ENCODE results near the gene TMEM121B.
A peak's percentile ranks its signal among the peaks of the same experiment; 100 is the strongest.

Gene TMEM121B

GRCh38 chr22:17162731-17163130, 41.6 kb upstream of the TMEM121B start:
- Histone ChIP-seq H3K9me2 (replicated peaks; ENCODE audit: low read depth, low read length) (no peaks in the 10 kb centered on the region), H4K20me1 (ENCODE audit: insufficient read depth, low read length, poor library complexity, severe bottlenecking) (peaks cover 7% of the 10 kb centered on the region), H3F3A (ENCODE audit: low read depth) (no peaks in the 10 kb centered on the region), H3K36me3 (ENCODE audit: insufficient read depth, low read length) (no peaks in the 10 kb centered on the region), H3K4me2 (ENCODE audit: low read depth, low read length, poor library complexity, severe bottlenecking) (no peak overlapping the region), H3K9me3 (ENCODE audit: insufficient read depth, low read depth, low read length) (no peaks in the 10 kb centered on the region), H3K9ac (ENCODE audit: low read depth, low read length, poor library complexity, severe bottlenecking) (no peak overlapping the region), H3K4me3 (ENCODE audit: low read length, poor library complexity, severe bottlenecking) (no peak overlapping the region), H3K27me3 (ENCODE audit: insufficient read depth, low read length, poor library complexity, severe bottlenecking) (no peaks in the 10 kb centered on the region), H3K79me2 (ENCODE audit: insufficient read depth, low read length) (peaks cover 11% of the 10 kb centered on the region), H3K4me1 (ENCODE audit: insufficient read depth, low read length, poor library complexity, severe bottlenecking) (peaks cover 2% of the 10 kb centered on the region), H2AFZ (ENCODE audit: low read length) (no peak overlapping the region)
- TF ChIP-seq CTCF (conservative IDR thresholded peaks at IDR 0.05; ENCODE audit: low read length) (no peak), EZH2phosphoT487 (IDR thresholded peaks at IDR 0.05; ENCODE audit: borderline replicate concordance) (no peak)

GRCh38 chr22:17161991-17162390, 40.8 kb upstream of the TMEM121B start:
- no peaks in the 10 kb centered on the region for H3K9me2 ChIP-seq (replicated peaks; ENCODE audit: low read depth, low read length)
- H3K4me3 ChIP-seq (ENCODE audit: low read length, poor library complexity, severe bottlenecking): no peak overlapping the region
- H3K27me3 ChIP-seq (ENCODE audit: insufficient read depth, low read length, poor library complexity, severe bottlenecking): no peaks in the 10 kb centered on the region
- peaks cover 14% of the 10 kb centered on the region for H4K20me1 ChIP-seq (ENCODE audit: insufficient read depth, low read length, poor library complexity, severe bottlenecking)
- H2AFZ ChIP-seq (ENCODE audit: low read length): no peak overlapping the region
- H3K79me2 ChIP-seq (ENCODE audit: insufficient read depth, low read length): peaks cover 19% of the 10 kb centered on the region
- H3K9ac ChIP-seq (ENCODE audit: low read depth, low read length, poor library complexity, severe bottlenecking): no peak overlapping the region
- H3K4me2 ChIP-seq (ENCODE audit: low read depth, low read length, poor library complexity, severe bottlenecking): no peak overlapping the region
- H3F3A ChIP-seq (ENCODE audit: low read depth): no peaks in the 10 kb centered on the region
- TF ChIP-seq CTCF (conservative IDR thresholded peaks at IDR 0.05; ENCODE audit: low read length) (no peak), EZH2phosphoT487 (IDR thresholded peaks at IDR 0.05; ENCODE audit: borderline replicate concordance) (no peak)
- H3K4me1 ChIP-seq (ENCODE audit: insufficient read depth, low read length, poor library complexity, severe bottlenecking): peaks cover 6% of the 10 kb centered on the region
- no peaks in the 10 kb centered on the region for H3K9me3 ChIP-seq (ENCODE audit: insufficient read depth, low read depth, low read length)
- no peaks in the 10 kb centered on the region for H3K36me3 ChIP-seq (ENCODE audit: insufficient read depth, low read length)

- peak overlapping the region; percentile 52 for H3K4me2 ChIP-seq (ENCODE audit: low read depth, low read length, poor library complexity, severe bottlenecking)
- no peak for TF ChIP-seq CTCF (conservative IDR thresholded peaks at IDR 0.05; ENCODE audit: low read length)
- no peak for TF ChIP-seq EZH2phosphoT487 (IDR thresholded peaks at IDR 0.05; ENCODE audit: borderline replicate concordance)
- peak overlapping the region; percentile 21 for H3K9ac ChIP-seq (ENCODE audit: low read depth, low read length, poor library complexity, severe bottlenecking)
- H3K27me3 ChIP-seq (ENCODE audit: insufficient read depth, low read length, poor library complexity, severe bottlenecking): no peaks in the 10 kb centered on the region
- no peaks in the 10 kb centered on the region for H3K9me3 ChIP-seq (ENCODE audit: insufficient read depth, low read depth, low read length)
- H3K4me1 ChIP-seq (ENCODE audit: insufficient read depth, low read length, poor library complexity, severe bottlenecking): peaks cover 23% of the 10 kb centered on the region
- no peaks in the 10 kb centered on the region for H3K36me3 ChIP-seq (ENCODE audit: insufficient read depth, low read length)
- no peaks in the 10 kb centered on the region for H3K9me2 ChIP-seq (replicated peaks; ENCODE audit: low read depth, low read length)
- no peaks in the 10 kb centered on the region for H3F3A ChIP-seq (ENCODE audit: low read depth)
- H3K79me2 ChIP-seq (ENCODE audit: insufficient read depth, low read length): peaks cover 43% of the 10 kb centered on the region
- H4K20me1 ChIP-seq (ENCODE audit: insufficient read depth, low read length, poor library complexity, severe bottlenecking): peaks cover 25% of the 10 kb centered on the region
- peak overlapping the region; percentile 78 for H3K4me3 ChIP-seq (ENCODE audit: low read length, poor library complexity, severe bottlenecking)
- H2AFZ ChIP-seq (ENCODE audit: low read length): peak overlapping the region; percentile 95
Measured at GRCh38 chr22:17159504-17159951, 38.4 kb upstream of the TMEM121B start.
